H4 (cell line): ENCODE measurements around the gene TMCC2. TPM values are rescaled to one million over a fixed set of nuclear protein-coding genes. Genes with fewer than 3 reads are reported as not detected.
A peak's percentile ranks its signal among the peaks of the same experiment; 100 is the strongest.
"Not testable (repeated sequence)": the region's sequence is repeated elsewhere in the genome, so short reads cannot be mapped to it uniquely, and the experiment has no call there.

ENCODE experiments used
- DNase-seq: peaks from one replicate; pipeline ENCODE4 v3.0.0-alpha.2; 2015; ENCODE audit warnings: low spot score
- total RNA-seq: library from RNA; depleted of rRNA; stranded (reverse); fragments of >200 nt; shearing (Covaris generic); gene quantifications from 2 replicates; pipeline ENCODE4 v1.2.3, GENCODE V29; 2014; rRNA removed

TMCC2 gene
- 0.74 and 2.1 TPM in 2 replicates for total RNA-seq

- DNase-seq: peak; percentile 74
Measured at GRCh38 chr1:205227584-205228013, at the start of gene TMCC2. Gene TMCC2 (plus strand): TSS chr1:205227946. CDS start chr1:205228565, 619 bp downstream.

GRCh38 chr1:205179842-205180241 lies 47.9 kb upstream of the TMCC2 start:
- no peak for DNase-seq

GRCh38 chr1:205180331-205180730 lies 47.4 kb upstream of the TMCC2 start:
- DNase-seq: not testable (repeated sequence)

DNA sequence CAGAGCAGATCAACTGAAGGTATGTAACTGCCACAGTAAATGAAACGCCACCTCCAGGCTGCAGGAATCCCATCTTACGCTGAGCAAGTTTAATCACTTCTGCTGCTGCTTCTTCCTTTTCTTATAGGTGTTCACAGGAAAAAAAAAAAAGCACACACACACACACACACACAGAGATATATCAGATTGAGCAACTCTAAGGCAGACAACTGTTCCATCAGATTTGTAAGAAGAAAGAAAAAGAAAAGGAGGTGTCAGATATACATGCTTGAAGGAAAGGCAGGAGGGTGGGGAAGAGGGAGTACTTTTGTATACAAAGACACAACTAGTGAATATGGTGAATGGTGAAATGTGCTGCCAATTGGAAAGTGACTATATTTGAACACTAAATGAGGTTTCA lies 44.8 kb upstream of the TMCC2 start:
- no peak for DNase-seq

DNA sequence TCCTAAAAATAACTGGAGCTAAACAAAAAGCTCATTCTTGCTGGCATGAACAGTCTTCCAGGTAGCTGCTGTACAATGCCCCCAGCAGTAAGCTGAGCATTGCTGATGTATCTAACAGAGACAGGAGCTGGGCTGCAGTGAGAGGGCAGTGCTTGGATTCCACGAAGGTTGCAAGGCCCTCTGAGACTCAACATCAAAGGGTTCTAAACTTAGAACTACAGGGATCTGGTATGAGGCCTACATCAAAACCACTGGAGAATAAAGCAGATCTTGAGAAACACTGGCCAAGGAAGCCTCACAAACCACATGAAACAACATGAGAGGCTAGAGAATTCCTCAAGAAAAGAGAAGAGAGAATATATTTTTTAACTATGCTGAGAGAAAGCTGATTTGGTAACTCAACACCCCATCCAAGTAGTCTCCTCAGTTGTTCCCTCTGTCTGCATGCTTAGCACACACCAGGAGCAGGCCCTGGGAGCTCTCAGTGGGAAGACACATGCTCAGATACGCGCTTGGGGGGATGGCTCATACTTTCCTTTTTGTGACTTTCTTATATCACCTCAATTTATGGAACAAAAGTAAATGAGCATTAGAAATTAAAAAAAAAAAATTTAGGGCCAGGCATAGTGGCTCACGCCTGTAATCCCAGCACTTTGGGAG lies 43.9 kb upstream of the TMCC2 start:
- no peak for DNase-seq

DNA sequence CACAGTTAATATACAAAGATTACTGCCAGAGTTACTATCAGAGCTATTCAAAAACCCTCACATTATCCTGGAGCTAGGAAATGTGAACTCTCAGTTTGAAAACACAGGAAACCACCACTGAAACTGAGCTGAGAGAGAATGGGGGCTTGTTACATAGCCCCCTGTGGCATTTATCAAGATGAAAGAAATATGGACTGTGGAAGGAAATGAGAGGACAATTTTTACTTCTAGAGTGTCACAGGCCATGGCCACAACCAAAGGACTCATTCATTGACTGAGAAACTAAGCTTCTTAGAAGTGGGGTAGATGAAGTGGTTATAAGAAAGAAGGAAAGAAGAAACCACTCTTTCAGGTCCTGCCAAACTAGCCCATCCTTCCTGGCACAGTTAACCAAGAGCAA lies 41.6 kb upstream of the TMCC2 start:
- no peak for DNase-seq

DNA sequence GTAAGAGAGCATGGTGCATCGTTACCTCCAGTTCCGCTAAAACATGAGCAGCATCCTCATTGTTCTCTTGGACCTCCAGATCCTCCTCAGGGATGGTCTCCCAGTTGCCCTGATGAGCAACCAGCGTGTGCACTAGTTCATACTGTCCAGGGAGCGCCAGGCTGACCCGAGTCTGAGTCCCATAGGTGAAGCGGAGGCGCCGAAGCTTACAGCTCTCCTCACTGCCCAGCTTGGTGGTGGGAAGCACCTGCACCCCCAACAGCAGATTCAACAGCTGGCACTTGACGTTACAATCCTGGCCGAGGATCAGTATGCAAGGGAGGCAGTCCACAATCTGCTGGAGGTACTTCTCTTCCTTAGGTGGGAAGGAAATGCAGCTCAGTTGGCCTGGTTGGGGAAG lies 40.3 kb upstream of the TMCC2 start:
- no peak for DNase-seq

- no peak for DNase-seq
Measured at GRCh38 chr1:205188098-205188497, 39.6 kb upstream of the TMCC2 start.

GRCh38 chr1:205188596-205188995 lies 39.1 kb upstream of the TMCC2 start:
- DNase-seq: no peak

DNA sequence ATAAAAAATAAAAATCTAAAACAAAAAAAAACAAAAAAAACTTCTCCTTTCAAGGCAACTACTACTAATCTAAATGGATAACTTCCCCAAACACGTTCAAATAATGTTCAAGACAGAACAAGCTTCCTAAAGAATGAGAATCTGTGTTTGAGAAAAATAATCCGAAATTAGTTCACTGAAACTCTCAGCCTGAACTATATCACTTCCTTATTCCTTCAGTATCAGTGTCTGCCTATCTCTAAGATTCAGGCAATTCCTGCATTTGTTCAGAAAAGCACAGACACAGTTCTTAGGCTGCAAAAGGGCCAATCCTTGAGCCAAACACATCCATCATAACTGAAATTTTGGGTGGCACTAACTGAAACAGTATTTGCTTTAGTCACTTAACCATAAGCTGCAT lies 38.6 kb upstream of the TMCC2 start:
- no peak for DNase-seq

- DNase-seq: no peak
Measured at GRCh38 chr1:205190845-205191577, 36.7 kb upstream of the TMCC2 start.

DNA sequence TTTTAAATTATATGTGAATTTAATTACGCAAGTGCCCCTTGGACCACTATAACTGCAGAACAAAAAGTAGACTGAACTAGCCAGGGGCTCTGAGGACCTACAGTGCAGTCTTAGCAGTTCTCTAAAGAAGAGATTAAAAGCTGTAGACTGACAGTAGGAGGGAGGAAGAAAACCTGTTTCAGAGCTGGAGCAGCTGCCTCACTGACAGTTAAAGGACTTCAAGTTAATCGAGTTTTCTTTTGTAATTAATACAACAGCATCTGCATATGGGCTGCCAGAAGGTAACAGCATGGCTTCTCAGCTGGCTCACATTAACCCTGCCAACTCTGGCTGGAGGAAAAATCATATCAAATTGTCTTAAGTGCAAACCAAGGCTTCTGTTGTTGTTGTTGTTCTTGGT lies 36.1 kb upstream of the TMCC2 start:
- no peak for DNase-seq

- DNase-seq: no peak
Measured at GRCh38 chr1:205192287-205192686, 35.5 kb upstream of the TMCC2 start.

GRCh38 chr1:205199090-205199930 lies 28.4 kb upstream of the TMCC2 start:
- DNase-seq: peak; percentile 67

- no peak for DNase-seq
Measured at GRCh38 chr1:205199931-205200299, 27.8 kb upstream of the TMCC2 start.

DNA sequence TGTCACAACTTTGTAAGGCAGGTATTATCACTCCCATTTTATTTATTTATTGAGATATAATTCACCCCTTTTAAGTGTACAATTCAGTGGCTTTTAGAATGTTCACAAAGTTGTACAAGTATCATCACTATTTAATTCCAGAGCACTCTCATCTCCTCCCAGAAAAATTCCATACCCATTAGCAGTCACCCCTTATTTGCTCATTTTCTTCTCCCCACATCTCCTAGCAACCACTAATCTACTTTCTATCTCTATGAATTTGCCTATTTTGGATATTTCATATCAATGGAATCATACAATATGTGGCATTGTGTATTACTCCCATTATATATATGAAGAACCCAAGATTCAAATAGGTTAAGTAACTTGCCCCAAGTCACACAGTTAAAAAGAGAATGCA lies 23.2 kb upstream of the TMCC2 start:
- no peak for DNase-seq

DNA sequence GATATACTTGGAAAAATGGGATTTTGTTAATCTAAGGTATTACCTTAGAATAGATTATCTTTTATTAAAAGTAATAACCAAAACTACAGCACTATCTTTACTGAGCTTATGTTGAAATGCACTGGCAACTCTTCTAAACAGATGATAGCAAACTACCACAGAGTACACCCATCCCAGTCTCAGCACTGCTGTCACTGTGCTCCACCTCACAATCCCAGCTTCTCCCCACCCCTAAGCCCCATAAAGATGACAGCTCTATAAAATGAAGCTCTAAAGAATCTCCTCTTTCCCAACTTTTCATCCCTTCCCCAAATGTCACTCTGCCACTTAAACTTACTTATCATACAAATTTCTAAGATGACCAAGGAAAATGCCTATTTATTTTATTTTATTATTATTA lies 22.7 kb upstream of the TMCC2 start:
- no peak for DNase-seq

DNA sequence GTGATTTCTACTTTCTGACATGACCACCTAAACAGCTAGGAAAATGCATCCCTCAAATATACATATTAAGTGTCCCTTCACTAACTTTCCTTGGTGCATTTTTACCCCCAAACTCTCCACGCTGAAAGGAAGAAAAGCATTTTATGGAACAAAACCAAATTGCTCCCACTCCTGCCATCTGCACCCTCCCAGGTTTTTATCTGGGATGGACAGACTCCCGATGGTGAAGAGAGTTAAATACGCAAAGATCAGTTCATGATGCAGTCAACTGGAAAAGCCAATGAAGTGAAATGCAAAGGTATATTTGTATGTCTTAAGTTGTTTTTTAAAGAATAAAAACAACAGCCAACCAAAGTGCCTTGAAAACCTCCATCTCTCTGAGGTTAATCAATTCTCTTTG lies 18.9 kb upstream of the TMCC2 start:
- no peak for DNase-seq

DNA sequence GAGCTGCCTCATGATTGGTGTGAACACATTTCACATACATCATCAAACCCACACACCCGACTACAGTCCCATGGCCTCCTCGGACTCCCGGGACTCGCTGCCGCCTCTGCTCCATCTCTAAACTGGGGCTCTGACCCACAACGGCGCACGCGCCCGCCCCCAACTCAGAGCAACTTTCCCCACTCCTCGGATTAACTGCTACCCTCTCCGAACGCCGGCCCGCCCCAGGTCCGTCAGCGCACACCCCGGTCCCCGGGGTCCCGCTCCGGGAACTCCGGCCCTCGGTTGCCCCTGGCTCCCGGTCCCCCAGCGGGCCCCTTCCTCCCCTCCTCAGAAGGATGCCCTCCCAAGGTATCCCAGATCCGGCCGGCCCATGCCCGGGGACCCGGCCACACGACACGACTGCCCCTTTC lies 17.0 kb upstream of the TMCC2 start:
- DNase-seq: no peak

DNA sequence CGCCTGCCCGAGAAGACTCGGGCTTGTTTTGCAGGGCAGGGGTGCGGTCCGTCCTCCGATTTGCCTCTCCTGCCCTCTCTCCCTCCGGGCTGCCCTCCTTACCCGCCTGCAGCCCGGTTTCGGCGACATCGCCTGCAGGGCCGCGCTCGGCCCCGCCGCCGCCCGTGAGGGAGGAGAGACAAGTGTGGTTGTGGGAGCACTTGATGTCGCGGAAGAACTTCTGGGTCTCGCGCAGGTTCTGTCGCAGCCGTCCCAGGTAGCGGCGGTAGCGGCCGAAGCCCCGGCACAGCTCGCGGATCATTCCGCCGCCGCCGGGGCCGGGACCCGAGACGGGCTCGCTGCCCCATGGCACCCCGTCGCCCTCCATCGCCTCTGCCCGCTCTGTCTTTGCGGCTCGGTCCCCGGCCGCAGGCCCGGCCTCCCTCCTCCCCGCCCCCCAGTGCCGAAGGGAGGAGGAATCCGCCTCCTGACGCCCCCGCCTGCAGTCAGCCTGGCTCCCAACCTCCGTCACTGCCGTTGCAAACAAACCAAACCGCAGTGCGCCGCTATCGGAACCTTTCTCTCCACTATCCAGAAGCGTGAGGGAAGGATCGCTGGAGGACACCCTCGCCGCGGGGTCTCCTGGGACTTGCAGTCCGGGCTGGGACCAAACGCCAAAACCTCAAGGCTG lies 16.4 kb upstream of the TMCC2 start, which contains the start of gene DSTYK:
Gene DSTYK, minus strand, starts transcription at position 534 of the 670 bp plus-strand sequence. Its CDS starts 167 bp downstream, at position 367.
- DNase-seq: peak; percentile 93

DNA sequence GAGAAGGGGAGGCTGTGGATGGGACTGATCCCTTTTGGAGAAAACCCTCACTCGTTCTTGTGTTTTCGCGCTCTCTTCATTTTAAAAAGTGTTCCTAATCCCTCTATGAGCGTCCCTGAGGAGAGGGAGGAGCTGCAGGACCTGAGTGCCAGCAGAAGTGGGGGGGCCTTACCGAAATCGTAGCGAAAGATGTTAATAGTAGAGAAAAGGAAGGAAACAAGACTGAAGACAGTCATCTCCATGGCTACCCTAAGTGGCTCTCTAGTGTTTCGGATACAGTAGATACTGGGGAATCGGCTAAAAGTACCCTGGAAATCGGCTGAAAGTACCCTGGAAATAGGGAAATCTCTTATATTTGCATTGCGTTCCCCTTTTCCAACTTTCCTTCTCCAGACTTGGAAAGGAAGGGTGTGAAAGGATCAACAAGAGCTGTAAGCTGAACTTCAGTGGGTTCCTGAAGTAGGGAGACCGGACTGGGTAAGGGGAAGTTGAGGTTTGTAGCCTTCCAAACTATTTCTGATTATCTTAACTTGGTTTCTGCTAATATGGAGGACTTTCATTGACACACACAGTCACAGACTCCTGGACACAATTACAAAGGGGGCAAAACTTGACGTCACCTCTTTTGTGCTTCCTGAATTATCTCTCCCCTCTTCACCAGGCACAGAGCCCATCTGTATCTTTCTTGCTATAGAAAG lies 15.8 kb upstream of the TMCC2 start:
- DNase-seq: no peak
